H9 (cell line): ENCODE results near the gene SKIC3. TPM values are rescaled to one million over a fixed set of nuclear protein-coding genes. Genes with fewer than 3 reads are reported as not detected.

Experiments used
- DNase-seq: peaks from one replicate; pipeline ENCODE4 v3.0.0-alpha.2; 2017
- H2AFZ ChIP-seq: one replicate; pipeline ENCODE4 v1.6.1; 2013; ENCODE audit warnings: mild to moderate bottlenecking, low read length, control low read depth, moderate library complexity
- H2AK5ac ChIP-seq: 2 replicates; pipeline ENCODE4 v1.6.1; 2013; ENCODE audit warnings: low read length, control low read depth, mixed read lengths; ENCODE audit not compliant: insufficient read length
- H2BK120ac ChIP-seq: one replicate; pipeline ENCODE4 v1.6.1; 2013; ENCODE audit warnings: low read depth, mild to moderate bottlenecking, low read length, control low read depth, inconsistent platforms; ENCODE audit not compliant: poor library complexity, severe bottlenecking
- H2BK12ac ChIP-seq: 2 replicates; pipeline ENCODE4 v1.6.1; 2013; ENCODE audit warnings: low read length, control low read depth, mixed read lengths, low read depth; ENCODE audit not compliant: insufficient read length
- H2BK15ac ChIP-seq: 2 replicates; pipeline ENCODE4 v1.6.1; 2013; ENCODE audit warnings: low read depth, low read length, control low read depth
- H2BK20ac ChIP-seq: one replicate; pipeline ENCODE4 v1.6.1; 2013; ENCODE audit warnings: low read depth, mild to moderate bottlenecking, low read length, control low read depth, inconsistent platforms; ENCODE audit not compliant: poor library complexity, severe bottlenecking
- H2BK5ac ChIP-seq: 2 replicates; pipeline ENCODE4 v1.6.1; 2013; ENCODE audit warnings: low read length, control low read depth, mixed read lengths; ENCODE audit not compliant: insufficient read length
- H3K14ac ChIP-seq: 2 replicates; pipeline ENCODE4 v1.6.1; 2013; ENCODE audit warnings: low read length, control low read depth; ENCODE audit not compliant: insufficient read depth
- H3K18ac ChIP-seq: 2 replicates; pipeline ENCODE4 v1.6.1; 2013; ENCODE audit warnings: low read depth, mild to moderate bottlenecking, mixed read lengths, low read length, control low read depth; ENCODE audit not compliant: insufficient read length
- H3K23ac ChIP-seq: 2 replicates; pipeline ENCODE4 v1.6.1; 2013; ENCODE audit warnings: low read length, control low read depth, mixed read lengths, low read depth; ENCODE audit not compliant: insufficient read length
- H3K23me2 ChIP-seq: 2 replicates; pipeline ENCODE4 v1.6.1; 2013; ENCODE audit warnings: low read depth, mild to moderate bottlenecking, mixed read lengths, low read length, control low read depth; ENCODE audit not compliant: insufficient read length, poor library complexity, severe bottlenecking
- H3K27ac ChIP-seq: 2 replicates; pipeline ENCODE4 v1.5.1; 2013; ENCODE audit warnings: low read length, control low read depth, mixed read lengths, low read depth; ENCODE audit not compliant: insufficient read length
- H3K27me3 ChIP-seq: 2 replicates; pipeline ENCODE4 v1.6.1; 2013; ENCODE audit warnings: low read length, control low read depth, inconsistent platforms; ENCODE audit not compliant: insufficient read depth
- H3K4ac ChIP-seq: 2 replicates; pipeline ENCODE4 v1.6.1; 2013; ENCODE audit warnings: low read depth, mild to moderate bottlenecking, control low read depth, inconsistent platforms, low read length, moderate library complexity
- H3K4me1 ChIP-seq: 2 replicates; pipeline ENCODE4 v1.6.1; 2013; ENCODE audit warnings: low read length, control low read depth, inconsistent platforms; ENCODE audit not compliant: insufficient read depth
- H3K4me2 ChIP-seq: 2 replicates; pipeline ENCODE4 v1.6.1; 2013; ENCODE audit warnings: low read length, control low read depth, mixed read lengths; ENCODE audit not compliant: insufficient read length, insufficient read depth
- H3K56ac ChIP-seq: 2 replicates; pipeline ENCODE4 v1.6.1; 2013; ENCODE audit warnings: low read depth, mild to moderate bottlenecking, mixed read lengths, low read length, control low read depth; ENCODE audit not compliant: insufficient read length
- H3K79me1 ChIP-seq: 2 replicates; pipeline ENCODE4 v1.6.1; 2013; ENCODE audit warnings: low read depth, mild to moderate bottlenecking, moderate library complexity, low read length, control low read depth, inconsistent platforms; ENCODE audit not compliant: insufficient read depth, poor library complexity, severe bottlenecking
- H3K79me2 ChIP-seq: 2 replicates; pipeline ENCODE4 v1.6.1; 2013; ENCODE audit warnings: low read length, control low read depth, inconsistent platforms; ENCODE audit not compliant: insufficient read depth
- H3K9ac ChIP-seq: 2 replicates; pipeline ENCODE4 v1.6.1; 2013; ENCODE audit warnings: low read length, control low read depth, mixed read lengths; ENCODE audit not compliant: insufficient read length; ENCODE audit errors: extremely low read depth
- H3K9me3 ChIP-seq: one replicate; pipeline ENCODE4 v1.6.1; 2013; ENCODE audit warnings: low read depth, low read length, inconsistent platforms; ENCODE audit not compliant: control insufficient read depth
- H3T11ph ChIP-seq: one replicate; pipeline ENCODE4 v1.6.1; 2013; ENCODE audit warnings: mild to moderate bottlenecking, low read length, control low read depth, inconsistent platforms
- H4K20me1 ChIP-seq: one replicate; pipeline ENCODE4 v1.6.1; 2013; ENCODE audit not compliant: control insufficient read depth, insufficient read length, insufficient read depth
- H4K5ac ChIP-seq: 2 replicates; pipeline ENCODE4 v1.6.1; 2013; ENCODE audit warnings: low read depth, mild to moderate bottlenecking, mixed read lengths, low read length, control low read depth; ENCODE audit not compliant: insufficient read length
- H4K8ac ChIP-seq: replicated peaks from 2 replicates; pipeline ENCODE4 v1.6.1; 2013; ENCODE audit warnings: low read length, control low read depth, mixed read lengths, low read depth; ENCODE audit not compliant: insufficient read length
- H4K91ac ChIP-seq: 2 replicates; pipeline ENCODE4 v1.6.1; 2013; ENCODE audit warnings: low read depth, mild to moderate bottlenecking, moderate library complexity, mixed read lengths, low read length, control low read depth; ENCODE audit not compliant: insufficient read length
- H3K27ac Mint-ChIP-seq, 3 experiments: 2 replicates in 2 of 3; 3 replicates in 1 of 3; pipeline ENCODE4 v1.8.0; 2020 to 2021; ENCODE audit warnings: mixed read lengths in 3 of 3, mild to moderate bottlenecking in 1 of 3, moderate library complexity in 1 of 3
- H3K27me3 Mint-ChIP-seq: 2 replicates; pipeline ENCODE4 v1.8.0; 2021; ENCODE audit warnings: low read depth, mild to moderate bottlenecking, moderate library complexity, mixed read lengths
- H3K36me3 Mint-ChIP-seq, 3 experiments: 2 replicates in 2 of 3; 3 replicates in 1 of 3; pipeline ENCODE4 v1.8.0; 2020 to 2021; ENCODE audit warnings: low read depth in 3 of 3, mixed read lengths in 3 of 3; ENCODE audit not compliant: insufficient read depth in 1 of 3
- H3K4me1 Mint-ChIP-seq, 2 experiments: 2 replicates each; pipeline ENCODE4 v1.8.0; 2020; ENCODE audit warnings: mixed read lengths in 2 of 2
- H3K4me3 Mint-ChIP-seq, 2 experiments: 2 replicates in 1 of 2; 3 replicates in 1 of 2; pipeline ENCODE4 v1.8.0; 2020 to 2021; ENCODE audit warnings: mild to moderate bottlenecking in 2 of 2, mixed read lengths in 2 of 2, moderate library complexity in 1 of 2
- H3K9me3 Mint-ChIP-seq, 2 experiments: 2 replicates in 1 of 2; 3 replicates in 1 of 2; pipeline ENCODE4 v1.8.0; 2020; ENCODE audit warnings: mild to moderate bottlenecking in 2 of 2, mixed read lengths in 2 of 2, moderate library complexity in 1 of 2
- CTCF ChIP-seq: fragments of 200-600 bp; sonication (generic); conservative IDR thresholded peaks from 3 replicates; pipeline ENCODE4 v1.8.0; 2021; ENCODE audit warnings: antibody characterized with exemption, mild to moderate bottlenecking
- WGBS: extraction: QIAGEN DNeasy Blood & Tissue Kit; methylation state at CpG from one replicate; pipeline ENCODE4 v1.1.7; 2013; ENCODE audit warnings: missing lambda C conversion rate, low lambda C conversion rate, mixed read lengths; ENCODE audit not compliant: insufficient read length; ENCODE audit errors: extremely low coverage; 5-methylcytosine and 5-hydroxymethylcytosine counted together
- total RNA-seq: library from RNA; stranded (reverse); gene quantifications from 2 replicates; pipeline ENCODE4 v1.2.1, GENCODE V29; 2021

SKIC3 gene
- total RNA-seq, 1 experiment from 2014 or later = 64.7 TPM

GRCh38 chr5:95591490-95591901, 36.7 kb upstream of the SKIC3 start:
- Mint-ChIP-seq H3K9me3 (no peaks in the 10 kb centered on the region; a peak in 1 of 5 replicates), H3K27ac (no peak overlapping the region), H3K36me3 (no peaks in the 10 kb centered on the region; a peak in 3 of 7 replicates), H3K27me3 (no peaks in the 10 kb centered on the region), H3K4me3 (no peak overlapping the region), H3K4me1 (peaks cover 4% of the 10 kb centered on the region in 2 experiments; a peak in 2 of 4 replicates)
- no peaks in the 10 kb centered on the region for H3K79me2 ChIP-seq
- no peak overlapping the region for H3K27ac ChIP-seq
- H2BK15ac ChIP-seq = no peak overlapping the region
- no peak overlapping the region for H2BK5ac ChIP-seq
- no CpG with 5 or more reads among the region's 5 CpGs for WGBS
- H3K4me1 ChIP-seq = no peaks in the 10 kb centered on the region
- no peak overlapping the region for H3K56ac ChIP-seq
- no peak overlapping the region for H3K14ac ChIP-seq
- no peak overlapping the region for H3K9ac ChIP-seq
- H3T11ph ChIP-seq = no peak overlapping the region
- H3K27me3 ChIP-seq = no peaks in the 10 kb centered on the region
- no peak for TF ChIP-seq CTCF
- H3K23ac ChIP-seq = no peak overlapping the region
- H2BK12ac ChIP-seq = no peak overlapping the region
- H2AFZ ChIP-seq = no peak overlapping the region
- DNase-seq = no peak
- no peaks in the 10 kb centered on the region for H3K23me2 ChIP-seq
- no peaks in the 10 kb centered on the region for H4K20me1 ChIP-seq
- H2AK5ac ChIP-seq = no peak overlapping the region
- no peaks in the 10 kb centered on the region for H3K79me1 ChIP-seq
- H3K4ac ChIP-seq = no peak overlapping the region
- no peak overlapping the region for H4K91ac ChIP-seq
- H4K8ac ChIP-seq = no peak overlapping the region
- H3K9me3 ChIP-seq = no peaks in the 10 kb centered on the region
- no peak overlapping the region for H3K18ac ChIP-seq
- H3K4me2 ChIP-seq = no peak overlapping the region
- H4K5ac ChIP-seq = no peak overlapping the region
- no peak overlapping the region for H2BK20ac ChIP-seq
- no peak overlapping the region for H2BK120ac ChIP-seq
